Measurements from ENCODE around the gene ACAD10. TPM values are rescaled to one million over a fixed set of nuclear protein-coding genes. Genes with fewer than 3 reads are reported as not detected.

ACAD10 gene
- total RNA-seq, 1 donor from 2014 or later, result 57.0 TPM

GRCh38 chr12:111791507-111791906 is 105.7 kb downstream of the ACAD10 start:
- no peaks in the 10 kb centered on the region for H3K4me1 Mint-ChIP-seq
- no peaks in the 10 kb centered on the region for H3K9me3 Mint-ChIP-seq
- DNase-seq (ENCODE audit: low spot score in 2 of 2, unreplicated experiment in 2 of 2), result no peak
- no peaks in the 10 kb centered on the region for H3K27me3 Mint-ChIP-seq (ENCODE audit: low read depth)
- no peak overlapping the region for H3K4me3 Mint-ChIP-seq
- TF ChIP-seq, protein P1, sequence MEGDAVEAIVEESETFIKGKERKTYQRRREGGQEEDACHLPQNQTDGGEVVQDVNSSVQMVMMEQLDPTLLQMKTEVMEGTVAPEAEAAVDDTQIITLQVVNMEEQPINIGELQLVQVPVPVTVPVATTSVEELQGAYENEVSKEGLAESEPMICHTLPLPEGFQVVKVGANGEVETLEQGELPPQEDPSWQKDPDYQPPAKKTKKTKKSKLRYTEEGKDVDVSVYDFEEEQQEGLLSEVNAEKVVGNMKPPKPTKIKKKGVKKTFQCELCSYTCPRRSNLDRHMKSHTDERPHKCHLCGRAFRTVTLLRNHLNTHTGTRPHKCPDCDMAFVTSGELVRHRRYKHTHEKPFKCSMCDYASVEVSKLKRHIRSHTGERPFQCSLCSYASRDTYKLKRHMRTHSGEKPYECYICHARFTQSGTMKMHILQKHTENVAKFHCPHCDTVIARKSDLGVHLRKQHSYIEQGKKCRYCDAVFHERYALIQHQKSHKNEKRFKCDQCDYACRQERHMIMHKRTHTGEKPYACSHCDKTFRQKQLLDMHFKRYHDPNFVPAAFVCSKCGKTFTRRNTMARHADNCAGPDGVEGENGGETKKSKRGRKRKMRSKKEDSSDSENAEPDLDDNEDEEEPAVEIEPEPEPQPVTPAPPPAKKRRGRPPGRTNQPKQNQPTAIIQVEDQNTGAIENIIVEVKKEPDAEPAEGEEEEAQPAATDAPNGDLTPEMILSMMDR (IDR thresholded peaks at IDR 0.05; ENCODE audit: unreplicated experiment), result no peak
- H3K36me3 Mint-ChIP-seq, result peaks cover 19% of the 10 kb centered on the region
- H3K27ac Mint-ChIP-seq, result no peak overlapping the region

GRCh38 chr12:111792155-111792855 is 106.5 kb downstream of the ACAD10 start:
- H3K4me3 Mint-ChIP-seq, result no peak overlapping the region
- no peak overlapping the region for H3K27ac Mint-ChIP-seq
- H3K9me3 Mint-ChIP-seq, result no peaks in the 10 kb centered on the region
- H3K36me3 Mint-ChIP-seq, result peaks cover 15% of the 10 kb centered on the region
- no peaks in the 10 kb centered on the region for H3K4me1 Mint-ChIP-seq
- DNase-seq (ENCODE audit: low spot score in 2 of 2, unreplicated experiment in 2 of 2), result no peak
- no peaks in the 10 kb centered on the region for H3K27me3 Mint-ChIP-seq (ENCODE audit: low read depth)
- TF ChIP-seq, protein P1 (IDR thresholded peaks at IDR 0.05; ENCODE audit: unreplicated experiment), result no peak

DNA sequence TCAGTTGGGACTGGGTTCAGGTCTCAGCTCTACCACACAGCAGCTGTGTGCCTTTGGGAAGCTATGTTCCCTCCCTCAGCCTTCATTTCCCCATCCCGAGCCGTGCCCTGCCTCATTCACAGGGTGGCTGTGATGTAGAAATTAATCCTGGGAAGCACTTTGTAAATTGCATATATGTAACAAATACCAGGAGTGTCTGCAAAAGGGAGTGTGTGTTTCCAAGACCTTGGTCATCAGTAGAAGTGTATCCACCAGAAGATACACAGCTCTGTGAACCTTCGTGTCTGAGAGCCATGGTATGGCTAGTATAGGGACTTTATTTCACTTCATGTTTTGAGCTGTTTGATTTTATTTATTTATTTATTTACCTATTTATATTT is 107.0 kb downstream of the ACAD10 start:
- no peak for DNase-seq (ENCODE audit: low spot score in 2 of 2, unreplicated experiment in 2 of 2)

DNA sequence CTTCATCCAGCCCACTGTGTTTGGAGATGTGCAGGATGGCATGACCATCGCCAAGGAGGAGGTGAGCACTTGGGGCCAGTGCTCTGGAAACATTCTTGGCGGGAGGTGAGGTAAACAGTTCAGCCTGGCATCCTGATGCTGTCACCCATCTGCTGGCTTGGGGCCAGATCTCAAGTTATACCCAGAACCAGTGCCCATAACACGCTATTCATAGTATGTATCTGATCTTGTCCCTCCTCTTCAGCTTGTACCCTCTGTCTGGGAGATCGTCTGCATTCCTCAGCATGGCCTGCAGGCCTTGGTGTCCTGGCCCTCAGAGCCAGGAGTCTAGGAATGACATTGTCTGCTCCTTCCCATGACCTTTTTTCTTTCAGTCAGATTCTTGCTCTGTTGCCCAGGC is 112.3 kb downstream of the ACAD10 start:
- Mint-ChIP-seq H3K4me3 (no peak overlapping the region), H3K27ac (no peak overlapping the region), H3K36me3 (peaks cover 31% of the 10 kb centered on the region), H3K9me3 (no peaks in the 10 kb centered on the region), H3K27me3 (ENCODE audit: low read depth) (no peaks in the 10 kb centered on the region), H3K4me1 (no peaks in the 10 kb centered on the region)
- DNase-seq (ENCODE audit: low spot score in 2 of 2, unreplicated experiment in 2 of 2), result no peak
- TF ChIP-seq, protein P1 (IDR thresholded peaks at IDR 0.05; ENCODE audit: unreplicated experiment), result no peak

More for the DNA sequence above, 107.0 kb downstream of the ACAD10 start:
- no peaks in the 10 kb centered on the region for H3K9me3 Mint-ChIP-seq
- no peak overlapping the region for H3K27ac Mint-ChIP-seq
- TF ChIP-seq, protein P1 (IDR thresholded peaks at IDR 0.05; ENCODE audit: unreplicated experiment), result no peak
- no peak overlapping the region for H3K4me3 Mint-ChIP-seq
- peaks cover 17% of the 10 kb centered on the region for H3K36me3 Mint-ChIP-seq
- no peaks in the 10 kb centered on the region for H3K4me1 Mint-ChIP-seq
- no peaks in the 10 kb centered on the region for H3K27me3 Mint-ChIP-seq (ENCODE audit: low read depth)

DNA sequence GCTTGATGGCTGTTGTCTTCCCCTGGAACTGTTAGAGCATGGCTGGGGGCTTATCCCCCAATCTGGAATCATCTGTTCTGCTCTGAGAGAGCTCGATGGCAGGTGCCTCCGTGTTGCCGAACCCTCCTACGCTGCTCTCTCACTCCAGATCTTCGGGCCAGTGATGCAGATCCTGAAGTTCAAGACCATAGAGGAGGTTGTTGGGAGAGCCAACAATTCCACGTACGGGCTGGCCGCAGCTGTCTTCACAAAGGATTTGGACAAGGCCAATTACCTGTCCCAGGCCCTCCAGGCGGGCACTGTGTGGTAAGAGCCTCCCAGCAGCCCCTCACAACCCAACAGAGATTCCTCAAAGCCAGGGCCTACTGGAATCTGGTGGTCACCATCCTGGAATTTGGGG is 113.9 kb downstream of the ACAD10 start:
- H3K9me3 Mint-ChIP-seq, result no peaks in the 10 kb centered on the region
- no peaks in the 10 kb centered on the region for H3K27me3 Mint-ChIP-seq (ENCODE audit: low read depth)
- TF ChIP-seq, protein P1 (IDR thresholded peaks at IDR 0.05; ENCODE audit: unreplicated experiment), result no peak
- H3K27ac Mint-ChIP-seq, result no peak overlapping the region
- no peak for DNase-seq (ENCODE audit: low spot score in 2 of 2, unreplicated experiment in 2 of 2)
- no peak overlapping the region for H3K4me3 Mint-ChIP-seq
- peaks cover 26% of the 10 kb centered on the region for H3K36me3 Mint-ChIP-seq
- no peaks in the 10 kb centered on the region for H3K4me1 Mint-ChIP-seq

All from mesothelial cell of epicardium (in vitro differentiated cells).